BLaER1 treated with 17β-estradiol and CSF1 and Interleukin-3, amounts not matched to agents 10 nM and 100 nM (cell line): ENCODE data around the gene GRHL3.
"Not testable (repeated sequence)": the region's sequence is repeated elsewhere in the genome, so short reads cannot be mapped to it uniquely, and the experiment has no call there.

Experiments
- H3K27ac ChIP-seq, 11 experiments: shearing (Covaris generic); formaldehyde crosslinking; 2 replicates each; pipeline ENCODE4 v1.8.1; 2022
- H3K27me3 ChIP-seq, 11 experiments: shearing (Covaris generic); formaldehyde crosslinking; 2 replicates each; pipeline ENCODE4 v1.8.1; 2022
- H3K36me3 ChIP-seq, 11 experiments: shearing (Covaris generic); formaldehyde crosslinking; 2 replicates each; pipeline ENCODE4 v1.8.1; 2022
- H3K4me1 ChIP-seq, 10 experiments: shearing (Covaris generic); formaldehyde crosslinking; 2 replicates each; pipeline ENCODE4 v1.8.1; 2022
- H3K4me2 ChIP-seq, 11 experiments: shearing (Covaris generic); formaldehyde crosslinking; 2 replicates each; pipeline ENCODE4 v1.8.1; 2022
- H3K4me3 ChIP-seq, 10 experiments: shearing (Covaris generic); formaldehyde crosslinking; 2 replicates each; pipeline ENCODE4 v1.8.1; 2022
- H3K9ac ChIP-seq, 11 experiments: shearing (Covaris generic); formaldehyde crosslinking; 2 replicates each; pipeline ENCODE4 v1.8.1; 2022
- H3K9me3 ChIP-seq, 11 experiments: shearing (Covaris generic); formaldehyde crosslinking; replicated peaks in 1 of 11; 2 replicates each; pipeline ENCODE4 v1.8.1; 2022
- H4K20me1 ChIP-seq, 11 experiments: shearing (Covaris generic); formaldehyde crosslinking; 2 replicates each; pipeline ENCODE4 v1.8.1; 2022
- Cebpa-rat ChIP-seq, 11 experiments: shearing (Covaris generic); IDR thresholded peaks; 2 replicates each; pipeline ENCODE4 v1.8.1; 2022

Gene GRHL3

DNA sequence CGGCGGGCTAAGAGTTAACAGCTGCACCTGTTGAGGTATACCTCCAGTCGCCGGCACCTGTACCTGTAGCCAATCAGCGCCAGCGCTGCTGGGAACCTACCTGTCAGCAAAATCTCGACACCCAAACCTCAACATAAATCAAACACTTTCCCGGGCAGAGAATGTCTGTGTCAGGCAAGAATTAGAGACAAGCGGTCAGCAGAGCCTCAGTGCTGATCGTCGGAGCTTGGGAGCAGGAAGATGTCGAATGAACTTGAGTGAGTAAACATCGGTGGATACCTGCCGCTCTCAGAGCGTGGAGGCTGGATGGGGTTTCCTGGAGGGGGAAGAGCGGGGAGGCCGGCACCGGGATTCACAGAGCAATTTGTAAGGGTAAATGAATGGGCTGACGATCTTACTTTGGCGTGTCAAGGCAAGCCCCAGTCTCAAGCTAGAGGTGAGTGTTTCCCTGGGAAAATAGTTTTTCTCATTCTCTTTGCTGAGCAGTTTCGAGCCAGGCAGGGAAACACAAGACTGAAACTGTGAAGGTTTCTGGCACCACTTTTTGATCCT lies at the start of gene GRHL3:
Gene GRHL3, plus strand, starts transcription at position 46 of the 552 bp plus-strand sequence. Its CDS starts 195 bp downstream, at position 241.
- peaks cover 0 to 64% (median 21%) of the 10 kb centered on the region in 11 experiments; a peak in 17 of 22 replicates for H4K20me1 ChIP-seq
- no peaks in the 10 kb centered on the region for H3K36me3 ChIP-seq
- peaks cover 14 to 43% (median 27%) of the 10 kb centered on the region in 10 experiments for H3K4me1 ChIP-seq
- no peak within 1 kb of the TSS for H3K27ac ChIP-seq
- peak within 1 kb of the TSS in 3 of 11 experiments; percentile 10 to 27 (median 21); a peak in 1 of 22 replicates for H3K4me2 ChIP-seq
- H3K9me3 ChIP-seq, result no peaks in the 10 kb centered on the region
- no peak within 1 kb of the TSS for H3K9ac ChIP-seq
- H3K27me3 ChIP-seq, result peaks cover 81 to 97% (median 94%) of the 10 kb centered on the region in 11 experiments
- TF ChIP-seq Cebpa-rat (IDR thresholded peaks at IDR 0.05), result no peak
- no peak within 1 kb of the TSS for H3K4me3 ChIP-seq

DNA sequence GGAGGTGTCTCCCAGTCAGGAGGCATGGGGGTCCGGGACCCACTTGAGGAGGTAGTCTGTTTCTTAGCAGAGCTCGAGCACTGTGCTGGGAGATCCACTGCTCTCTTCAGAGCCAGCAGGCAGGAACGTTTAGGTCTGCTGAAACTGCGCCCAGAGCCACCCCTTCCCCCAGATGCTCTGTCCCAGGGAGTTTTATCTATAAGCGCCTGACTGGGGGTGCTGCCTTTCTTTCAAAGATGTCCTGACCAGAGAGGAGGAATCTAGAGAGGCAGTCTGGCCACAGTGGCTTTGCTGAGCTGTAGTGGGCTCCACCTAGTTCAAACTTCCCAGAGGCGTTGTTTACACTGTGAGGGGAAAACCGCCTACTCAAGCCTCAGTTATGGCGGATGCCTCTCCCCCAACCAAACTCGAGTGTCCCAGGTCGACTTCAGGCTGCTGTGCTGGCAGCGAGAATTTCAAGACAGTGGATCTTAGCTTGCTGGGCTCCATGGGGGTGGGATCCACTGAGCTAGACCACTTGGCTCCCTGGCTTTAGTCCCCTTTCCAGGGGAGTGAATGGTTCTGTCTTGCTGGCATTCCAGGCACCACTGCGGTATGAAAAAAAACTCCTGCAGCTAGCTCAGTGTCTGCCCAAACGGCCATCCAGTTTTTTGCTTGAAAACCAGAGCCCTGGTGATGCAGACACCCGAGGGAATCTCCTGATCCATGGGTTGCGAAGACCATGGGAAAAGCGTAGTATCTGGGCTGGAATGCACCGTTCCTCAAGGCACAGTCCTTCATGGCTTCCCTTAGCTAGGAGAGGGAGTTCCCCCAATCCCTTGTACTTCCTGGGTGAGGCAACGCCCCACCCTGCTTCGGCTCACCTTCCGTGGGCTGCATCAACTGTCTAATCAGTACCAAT lies 44.7 kb upstream of the GRHL3 start:
- not testable (repeated sequence) for H3K4me1 ChIP-seq, H3K36me3 ChIP-seq, H3K4me2 ChIP-seq, H3K4me3 ChIP-seq, H3K27ac ChIP-seq, H4K20me1 ChIP-seq, H3K27me3 ChIP-seq, H3K9ac ChIP-seq
- H3K9me3 ChIP-seq, result peaks cover 21 to 41% (median 32%) of the 10 kb centered on the region in 11 experiments

- Histone ChIP-seq H3K4me1 (peaks cover 0 to 9% (median 0%) of the 10 kb centered on the region in 10 experiments; a peak in 6 of 20 replicates), H3K36me3 (no peaks in the 10 kb centered on the region), H3K9ac (no peak overlapping the region), H3K4me3 (no peak overlapping the region), H3K4me2 (no peak overlapping the region), H4K20me1 (no peaks in the 10 kb centered on the region), H3K9me3 (peaks cover 21 to 37% (median 30%) of the 10 kb centered on the region in 11 experiments), H3K27me3 (no peaks in the 10 kb centered on the region), H3K27ac (no peak overlapping the region)
- TF ChIP-seq Cebpa-rat (IDR thresholded peaks at IDR 0.05), result no peak
These were observed 44.1 kb upstream of the GRHL3 start for GRCh38 chr1:24275104-24275410.

DNA sequence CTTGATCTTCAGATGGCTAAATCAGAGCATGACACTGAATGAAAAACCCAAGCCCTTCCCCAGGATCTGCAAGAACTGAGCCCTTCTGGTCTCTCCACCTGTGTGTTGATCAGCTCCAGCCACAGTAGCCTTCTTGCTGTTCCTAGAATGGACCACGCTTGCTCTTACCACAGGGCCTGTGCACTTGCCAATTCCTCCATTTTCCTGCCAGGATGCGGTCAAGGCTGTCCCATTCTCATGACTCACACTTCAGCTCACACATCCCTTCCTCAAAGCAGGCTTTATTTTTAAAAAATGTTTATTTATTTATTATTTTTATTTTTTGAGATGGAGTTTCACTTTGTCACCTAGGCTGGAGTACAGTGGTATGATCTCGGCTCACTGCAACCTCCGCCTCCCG lies 43.6 kb upstream of the GRHL3 start:
- Histone ChIP-seq H3K9ac (no peak overlapping the region), H4K20me1 (no peaks in the 10 kb centered on the region), H3K4me2 (no peak overlapping the region), H3K27ac (no peak overlapping the region), H3K9me3 (peaks cover 21 to 36% (median 29%) of the 10 kb centered on the region in 11 experiments), H3K36me3 (no peaks in the 10 kb centered on the region), H3K4me1 (peaks cover 0 to 9% (median 0%) of the 10 kb centered on the region in 10 experiments; a peak in 6 of 20 replicates), H3K27me3 (no peaks in the 10 kb centered on the region), H3K4me3 (no peak overlapping the region)
- TF ChIP-seq Cebpa-rat (IDR thresholded peaks at IDR 0.05), result no peak

GRCh38 chr1:24276791-24277190 lies 42.4 kb upstream of the GRHL3 start:
- Histone ChIP-seq H3K9ac (no peak overlapping the region), H3K9me3 (peaks cover 21 to 33% (median 29%) of the 10 kb centered on the region in 11 experiments), H3K4me1 (peaks cover 0 to 9% (median 0%) of the 10 kb centered on the region in 10 experiments; a peak in 6 of 20 replicates), H3K36me3 (no peaks in the 10 kb centered on the region), H3K27ac (no peak overlapping the region), H3K4me2 (no peak overlapping the region), H4K20me1 (no peaks in the 10 kb centered on the region), H3K27me3 (no peaks in the 10 kb centered on the region), H3K4me3 (no peak overlapping the region)
- TF ChIP-seq Cebpa-rat (IDR thresholded peaks at IDR 0.05), result no peak

- no peak overlapping the region for H3K4me3 ChIP-seq
- peaks cover 15 to 25% (median 23%) of the 10 kb centered on the region in 11 experiments for H3K9me3 ChIP-seq
- H3K27me3 ChIP-seq, result no peaks in the 10 kb centered on the region
- peaks cover 0 to 9% (median 0%) of the 10 kb centered on the region in 10 experiments; a peak in 6 of 20 replicates for H3K4me1 ChIP-seq
- TF ChIP-seq Cebpa-rat (IDR thresholded peaks at IDR 0.05), result no peak
- no peak overlapping the region for H3K9ac ChIP-seq
- H3K27ac ChIP-seq, result no peak overlapping the region
- no peaks in the 10 kb centered on the region for H4K20me1 ChIP-seq
- peak overlapping the region in 4 of 11 experiments; percentile 8 to 25 (median 14); a peak in 6 of 22 replicates for H3K4me2 ChIP-seq
- H3K36me3 ChIP-seq, result no peaks in the 10 kb centered on the region
These were observed 41.6 kb upstream of the GRHL3 start for GRCh38 chr1:24277420-24278169.

- TF ChIP-seq Cebpa-rat (IDR thresholded peaks at IDR 0.05), result no peak
- Histone ChIP-seq H3K4me2 (no peak overlapping the region), H3K9me3 (peaks cover 4 to 13% (median 12%) of the 10 kb centered on the region in 11 experiments; a peak in 20 of 22 replicates), H4K20me1 (no peaks in the 10 kb centered on the region), H3K27ac (no peak overlapping the region), H3K27me3 (no peaks in the 10 kb centered on the region), H3K4me3 (no peak overlapping the region), H3K9ac (no peak overlapping the region), H3K36me3 (no peaks in the 10 kb centered on the region), H3K4me1 (peaks cover 0 to 9% (median 0%) of the 10 kb centered on the region in 10 experiments; a peak in 6 of 20 replicates)
These were observed 40.4 kb upstream of the GRHL3 start for GRCh38 chr1:24278726-24279125.

GRCh38 chr1:24279590-24280232 lies 39.4 kb upstream of the GRHL3 start:
- Histone ChIP-seq H3K27ac (no peak overlapping the region), H3K9ac (no peak overlapping the region), H3K4me3 (no peak overlapping the region), H3K4me1 (peaks cover 0 to 9% (median 0%) of the 10 kb centered on the region in 10 experiments; a peak in 6 of 20 replicates), H3K9me3 (peaks cover 0 to 3% (median 2%) of the 10 kb centered on the region in 11 experiments; a peak in 9 of 22 replicates), H3K27me3 (no peaks in the 10 kb centered on the region), H3K36me3 (no peaks in the 10 kb centered on the region), H4K20me1 (no peaks in the 10 kb centered on the region), H3K4me2 (no peak overlapping the region)
- no peak for TF ChIP-seq Cebpa-rat (IDR thresholded peaks at IDR 0.05)
